CD4-positive, alpha-beta T cell treated with Interleukin-12 subunit alpha and Interleukin-12 subunit beta, for 1 hour (primary cell): Measurements from ENCODE around the gene MAGEA9B.
"Not testable (repeated sequence)": the region's sequence is repeated elsewhere in the genome, so short reads cannot be mapped to it uniquely, and the experiment has no call there.

Source experiments
- DNase-seq: peaks from one replicate; pipeline ENCODE4 v3.0.0-alpha.2; 2020

The MAGEA9B gene

DNA sequence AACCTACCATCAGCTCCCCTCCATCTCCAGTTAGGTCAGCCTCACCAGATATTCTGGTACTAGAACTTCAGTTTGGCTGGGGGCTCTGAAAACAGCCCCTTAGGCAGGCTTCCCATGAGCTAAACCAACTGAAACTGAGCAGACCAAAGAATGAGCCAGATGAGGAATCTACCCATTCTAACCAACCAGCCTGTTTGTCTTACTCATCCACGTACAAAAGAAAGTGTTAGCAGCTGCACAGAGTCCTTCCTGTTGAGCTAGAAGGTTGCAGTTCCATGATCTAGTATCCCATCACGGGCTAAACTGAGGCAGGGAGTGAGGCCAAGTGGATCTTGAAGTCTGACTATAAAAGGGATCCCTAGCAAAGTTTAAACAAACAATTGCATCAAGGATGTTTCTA, 17.5 kb downstream of the MAGEA9B start:
- no peak for DNase-seq

DNA sequence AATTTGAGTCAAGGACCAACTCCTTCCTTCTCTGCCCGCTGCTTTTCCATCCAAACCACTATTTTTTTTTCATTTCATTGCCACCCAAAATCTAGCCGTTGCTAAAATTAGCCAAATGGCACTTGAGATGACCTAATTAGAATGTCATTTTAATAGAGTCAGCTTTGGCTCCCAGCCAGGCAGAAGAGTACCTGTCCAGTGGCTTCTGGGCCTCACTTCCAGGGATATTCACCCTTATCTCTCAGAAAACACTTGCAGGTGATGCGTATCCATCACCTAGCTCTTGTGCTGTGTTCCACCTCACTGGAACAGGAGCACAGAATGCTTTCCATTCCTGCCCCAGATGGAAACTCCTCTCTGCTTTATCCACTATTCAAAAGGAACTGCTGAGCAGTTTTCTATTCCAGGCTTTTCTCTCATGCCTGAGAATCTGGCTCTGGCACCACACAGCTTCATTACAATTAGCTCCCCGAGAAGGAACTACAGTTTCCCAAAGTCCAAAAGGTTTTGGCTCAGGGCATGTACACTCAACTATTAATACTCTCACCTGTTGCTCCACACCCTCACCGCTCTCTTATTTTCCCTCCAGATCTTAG, 18.5 kb downstream of the MAGEA9B start:
- DNase-seq, result no peak

DNA sequence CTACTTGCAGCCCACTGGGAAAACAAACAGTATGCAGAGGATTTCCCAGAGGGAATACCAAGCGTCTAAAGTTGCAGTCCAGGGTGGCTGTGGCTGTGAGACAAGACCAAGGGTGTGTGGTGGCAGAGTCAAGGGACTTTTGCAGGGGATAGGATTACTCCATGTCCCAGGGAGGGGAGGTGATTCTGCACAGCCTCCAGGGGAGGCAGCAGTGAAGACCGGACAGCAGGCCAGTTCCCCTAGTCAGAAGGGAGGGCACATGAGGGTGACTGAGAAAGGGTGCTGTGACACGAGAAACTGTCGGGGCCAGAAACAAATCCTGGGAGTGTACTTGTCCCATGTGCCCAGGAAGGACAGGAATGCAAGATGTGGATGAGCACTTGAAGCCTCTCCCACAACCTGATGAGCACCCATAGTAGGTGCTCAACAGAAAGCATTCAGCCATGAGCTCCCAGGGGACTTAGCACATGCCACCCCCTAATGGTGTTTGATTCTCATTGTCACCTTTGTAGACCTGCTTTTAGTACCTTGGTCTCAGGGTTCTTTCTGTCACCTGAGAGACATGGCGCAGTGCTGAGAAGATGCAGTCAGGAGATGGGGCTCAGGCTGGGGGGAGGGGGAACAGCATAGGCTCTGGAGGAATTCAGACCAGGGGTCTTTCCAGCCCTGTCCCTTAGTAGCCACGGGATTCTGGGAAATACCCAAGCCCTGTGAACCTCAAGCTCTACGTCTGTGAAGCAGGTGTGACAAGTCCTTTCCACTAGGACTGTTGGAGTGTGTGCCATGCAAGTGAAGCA, 19.4 kb downstream of the MAGEA9B start:
- DNase-seq, result no peak

DNA sequence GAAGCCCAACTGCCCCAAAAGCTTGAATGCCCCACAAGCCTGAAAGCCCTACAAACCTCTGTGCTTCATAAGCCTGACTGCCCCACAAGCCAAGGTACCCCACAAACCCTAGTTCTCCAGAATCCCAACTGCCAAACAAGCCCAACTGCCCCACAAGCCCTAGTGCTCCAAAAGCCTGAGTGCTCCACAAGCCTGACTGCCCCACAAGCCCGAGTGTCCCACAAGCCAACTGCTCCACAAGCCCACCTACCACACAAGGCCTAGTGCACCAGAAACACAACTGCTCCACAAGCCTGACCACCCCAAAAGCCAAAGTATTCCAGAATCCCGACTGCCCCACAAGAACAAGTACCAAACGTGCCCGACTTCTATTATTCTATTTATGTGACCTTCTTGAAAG, 23.9 kb downstream of the MAGEA9B start:
- no peak for DNase-seq

DNA sequence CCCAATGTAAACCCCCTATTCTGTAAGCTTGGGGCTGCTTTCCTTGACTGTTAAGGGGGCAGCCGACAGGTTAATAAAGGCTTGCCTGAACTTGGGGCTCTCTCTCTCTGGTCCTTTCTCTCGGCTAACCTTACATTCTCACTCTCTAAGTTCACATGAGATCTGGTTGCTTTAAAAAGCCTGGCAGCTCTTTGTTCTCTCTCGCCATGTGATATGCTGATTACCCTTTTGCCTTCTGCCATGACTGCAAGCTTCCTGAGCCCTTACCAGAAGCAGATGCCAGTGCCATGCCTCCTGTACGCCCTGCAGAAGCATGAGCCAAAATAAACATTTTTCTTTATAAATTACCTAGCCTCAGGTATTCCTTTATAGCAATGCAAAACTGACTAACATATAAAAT, 32.0 kb downstream of the MAGEA9B start:
- not testable (repeated sequence) for DNase-seq

DNA sequence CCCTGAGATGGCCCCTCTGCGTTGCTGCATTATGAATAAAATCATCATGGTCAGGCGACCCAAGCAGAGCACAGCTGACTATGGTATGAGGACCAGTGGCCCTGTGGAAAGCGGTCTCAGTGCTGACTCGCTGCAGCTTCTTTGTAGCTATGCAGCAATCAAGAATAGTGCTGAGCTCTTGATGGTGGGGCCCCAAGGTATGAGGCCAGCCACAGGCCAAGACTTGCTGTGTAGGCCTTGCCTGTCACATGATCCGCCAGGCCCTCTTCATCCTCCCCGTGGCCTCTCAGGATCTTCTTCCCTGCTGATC, 35.4 kb downstream of the MAGEA9B start:
- not testable (repeated sequence) for DNase-seq

DNA sequence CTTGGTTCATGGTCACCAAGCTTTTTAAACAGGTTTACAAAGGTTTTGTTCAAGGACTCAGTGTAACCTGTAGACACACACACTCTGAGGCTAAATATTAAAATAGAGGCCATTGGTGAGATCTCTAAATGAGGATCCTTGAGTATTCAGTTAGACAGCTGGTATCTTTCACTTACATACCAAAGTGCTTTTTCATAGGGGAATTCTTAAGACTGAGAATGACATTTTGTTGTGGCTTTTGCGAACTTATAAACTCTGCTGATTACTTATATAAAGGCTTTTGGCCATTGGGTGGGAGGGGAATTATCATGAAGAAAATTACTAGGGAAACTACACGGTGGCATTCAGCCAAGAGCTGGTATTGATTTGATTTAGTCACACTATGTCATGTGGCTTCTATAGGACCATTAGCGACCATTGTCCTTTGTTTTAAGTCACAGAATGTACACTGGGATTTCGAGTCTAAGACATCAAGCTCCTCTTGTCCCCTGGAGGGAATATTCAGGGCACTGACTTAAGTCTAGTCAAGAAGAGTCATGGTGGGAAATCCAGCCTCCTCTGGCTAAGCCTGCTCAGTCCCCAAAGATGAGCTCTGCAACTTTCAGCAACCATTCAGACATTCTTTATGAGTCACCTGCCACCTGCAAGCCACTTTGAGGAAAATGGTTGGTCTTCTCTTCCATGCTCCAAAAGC, 35.9 kb downstream of the MAGEA9B start:
- not testable (repeated sequence) for DNase-seq

DNA sequence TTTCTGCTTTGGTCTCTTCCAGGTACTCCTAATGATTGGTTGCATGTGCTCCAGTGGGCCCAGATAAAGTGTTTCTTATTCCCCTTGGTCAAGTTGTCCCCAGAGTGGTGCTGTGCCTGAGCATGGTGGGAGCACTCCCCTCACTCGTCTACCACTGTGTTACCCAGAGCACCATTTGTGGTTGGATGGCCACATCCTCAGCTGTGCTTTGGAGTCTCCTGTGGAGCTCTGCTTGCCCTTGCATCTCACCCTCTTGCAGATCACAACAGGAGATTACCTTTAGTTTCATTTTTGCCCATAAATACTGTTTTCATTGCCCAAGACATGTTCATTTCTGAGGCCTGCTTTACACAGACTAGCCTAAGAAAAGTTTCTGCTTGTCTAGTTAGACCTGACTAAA, 36.8 kb downstream of the MAGEA9B start:
- not testable (repeated sequence) for DNase-seq

DNA sequence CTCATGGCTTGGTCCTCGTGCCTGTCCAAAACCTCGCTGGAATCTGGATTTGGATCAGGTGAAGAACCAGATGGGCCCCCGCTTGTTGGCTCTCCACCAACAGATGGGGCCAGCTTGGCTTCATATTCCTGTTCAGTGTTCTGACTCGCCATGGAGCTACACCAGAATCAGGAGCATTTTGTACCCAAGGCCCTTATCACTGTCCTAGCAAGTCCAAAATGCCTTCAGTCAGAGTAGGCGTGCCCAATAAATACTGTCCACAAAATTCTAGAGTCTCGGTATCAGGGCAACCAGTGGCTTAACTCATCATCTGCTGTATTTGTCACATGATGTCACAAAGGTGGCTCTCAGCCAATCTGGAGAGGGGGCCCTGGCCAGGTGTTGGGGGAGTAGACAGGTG, 37.6 kb downstream of the MAGEA9B start, which contains the start of gene HSFX3:
HSFX3 (minus strand) TSS at position 224 of the 400 bp plus-strand sequence; CDS start at position 152, 72 bp downstream.
- not testable (repeated sequence) for DNase-seq

DNA sequence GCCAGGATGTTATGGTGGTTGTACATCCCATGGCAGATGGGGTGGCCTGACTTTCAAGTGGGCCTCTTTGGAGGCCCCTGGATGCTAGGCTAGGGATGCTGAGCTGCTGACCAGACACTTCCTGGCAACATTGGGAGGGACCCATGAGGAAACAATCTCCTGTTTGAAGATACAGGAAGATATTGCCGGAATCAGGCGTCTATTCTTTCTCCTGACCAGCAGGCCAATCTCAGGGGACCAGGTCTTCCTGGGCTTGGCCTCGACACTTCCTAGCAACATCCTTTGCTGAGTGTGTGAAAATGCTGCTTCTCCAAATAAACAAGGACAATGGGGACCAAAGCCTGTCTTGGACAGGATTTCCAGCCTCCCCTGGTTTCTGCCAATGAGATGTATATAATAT, 39.5 kb downstream of the MAGEA9B start:
- DNase-seq, result not testable (repeated sequence)

DNA sequence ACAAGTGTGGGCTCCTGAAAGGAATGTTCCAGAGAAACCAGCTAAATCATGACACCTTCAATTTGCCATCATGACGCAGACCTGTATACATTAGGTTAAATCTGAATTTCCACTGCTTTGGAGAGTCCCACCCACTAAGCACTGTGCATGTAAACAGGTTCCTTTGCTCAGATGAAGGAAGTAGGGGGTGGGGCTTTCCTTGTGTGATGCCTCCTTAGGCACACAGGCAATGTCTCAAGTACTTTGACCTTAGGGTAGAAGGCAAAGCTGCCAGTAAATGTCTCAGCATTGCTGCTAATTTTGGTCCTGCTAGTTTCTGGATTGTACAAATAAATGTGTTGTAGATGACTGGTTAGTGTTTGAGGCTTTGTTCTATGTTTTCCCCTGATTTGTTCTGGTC, 40.3 kb downstream of the MAGEA9B start:
- DNase-seq, result not testable (repeated sequence)

DNA sequence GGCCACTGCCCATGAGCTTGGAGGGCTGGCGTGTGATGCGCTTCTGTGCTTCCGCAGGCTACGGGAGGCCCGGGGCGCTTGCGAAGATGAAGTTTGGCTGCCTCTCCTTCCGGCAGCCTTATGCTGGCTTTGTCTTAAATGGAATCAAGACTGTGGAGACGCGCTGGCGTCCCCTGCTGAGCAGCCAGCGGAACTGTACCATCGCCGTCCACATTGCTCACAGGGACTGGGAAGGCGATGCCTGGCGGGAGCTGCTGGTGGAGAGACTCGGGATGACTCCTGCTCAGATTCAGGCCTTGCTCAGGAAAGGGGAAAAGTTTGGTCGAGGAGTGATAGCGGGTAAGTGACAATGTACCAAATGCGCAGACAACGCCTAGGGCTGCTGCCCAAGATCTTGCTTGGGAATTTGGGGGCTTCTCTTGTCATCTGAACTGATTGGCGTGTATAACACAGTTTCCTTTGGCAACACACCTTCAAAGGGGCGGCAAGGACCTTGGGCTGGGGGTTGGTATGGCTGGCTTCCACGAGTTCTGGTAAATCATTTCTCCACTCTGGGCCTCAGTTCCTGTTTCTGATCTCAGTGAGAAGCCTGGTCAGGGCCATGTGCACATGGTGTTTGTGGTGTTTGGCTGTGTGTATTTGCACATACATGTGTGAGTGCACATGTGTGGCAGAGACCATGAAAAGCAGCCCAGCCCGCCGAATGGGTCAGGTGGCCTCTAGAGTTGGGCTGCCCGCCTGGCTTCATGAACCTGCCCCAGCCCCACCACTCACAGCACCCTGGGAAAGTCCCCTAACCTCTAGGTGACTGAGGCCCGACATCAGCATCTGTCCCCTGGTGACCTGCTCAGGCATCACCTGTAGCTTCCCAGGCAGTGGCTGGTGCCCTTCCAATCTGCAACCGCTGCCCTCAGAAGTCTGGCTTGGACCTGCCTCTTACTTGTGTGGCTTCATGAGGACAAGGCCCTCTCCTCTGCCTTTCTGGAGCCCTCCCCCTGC, 41.4 kb downstream of the MAGEA9B start:
- DNase-seq, result not testable (repeated sequence)

DNA sequence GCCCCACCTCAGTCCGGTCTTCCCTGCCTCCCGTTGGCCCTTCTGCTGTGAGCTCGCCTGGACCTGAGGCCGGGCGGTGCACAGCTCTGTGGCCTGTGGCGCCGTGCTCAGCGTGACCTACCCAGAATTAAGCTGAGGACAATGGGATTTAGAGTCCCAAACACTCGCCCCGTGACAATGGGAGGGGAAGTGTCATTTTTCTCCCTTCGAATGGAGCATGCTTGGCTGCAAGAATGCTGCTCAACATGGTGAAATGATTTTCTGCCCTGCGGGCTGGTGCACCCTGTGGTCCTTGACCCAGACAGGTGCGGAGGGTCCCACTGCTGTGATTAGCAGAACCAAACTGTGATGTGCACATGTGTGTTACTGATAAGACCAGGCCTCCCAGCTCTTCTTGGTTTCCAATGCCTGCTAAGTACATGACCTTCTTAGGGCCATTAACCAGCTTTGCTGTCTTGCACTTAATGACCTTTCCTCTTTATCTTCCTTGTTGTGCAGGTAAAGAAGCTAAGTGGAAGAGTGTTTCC, 45.7 kb downstream of the MAGEA9B start:
- no peak for DNase-seq

DNA sequence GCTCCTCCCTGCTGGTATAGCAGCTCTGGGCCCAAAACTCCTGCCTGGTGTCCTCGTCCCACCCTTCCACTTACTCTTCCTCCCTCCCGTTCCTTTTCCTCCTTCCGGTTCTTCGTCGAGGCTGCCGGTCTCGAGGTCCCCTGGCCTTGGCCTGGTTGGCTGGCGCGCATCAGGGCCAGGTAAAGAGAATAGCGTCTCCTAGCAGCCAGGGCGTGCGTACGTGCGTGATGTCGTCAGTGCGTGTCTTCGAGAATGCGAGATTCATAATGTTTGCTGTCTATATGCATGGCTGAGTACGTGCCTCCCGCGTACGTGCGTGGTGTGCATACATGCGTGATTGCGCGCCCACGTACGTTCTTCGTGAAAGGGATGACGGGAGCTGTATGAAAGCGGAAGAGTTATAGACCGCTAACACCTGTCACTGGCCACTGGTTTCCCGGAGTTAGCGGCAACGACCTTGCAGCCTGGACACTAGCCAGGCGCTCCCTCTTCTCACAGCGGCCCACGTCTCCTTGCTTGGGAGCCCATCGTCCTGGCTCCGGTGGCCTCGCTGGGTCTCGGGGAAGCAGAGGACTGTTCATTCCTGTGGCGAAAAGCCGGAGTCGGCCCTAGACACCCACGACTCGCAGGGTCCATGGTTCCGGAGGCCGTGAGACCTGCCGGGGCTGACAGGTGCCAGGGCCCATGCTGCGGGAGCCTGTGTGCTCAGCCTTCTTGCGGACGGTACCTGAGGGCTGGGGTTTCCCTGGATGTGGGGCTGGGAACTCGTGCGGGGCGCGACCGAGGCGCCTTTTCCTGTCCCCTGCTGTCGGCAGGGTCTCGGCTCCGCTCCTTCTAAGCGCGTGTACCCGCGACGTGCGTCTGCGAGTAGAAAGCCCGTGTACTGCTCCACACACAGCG, 46.4 kb downstream of the MAGEA9B start, which contains the start of gene EOLA1:
EOLA1 (plus strand) TSS at position 392 of the 900 bp plus-strand sequence. CDS start 4,619 bp downstream, outside the sequence.
- peak; percentile 90 for DNase-seq

DNA sequence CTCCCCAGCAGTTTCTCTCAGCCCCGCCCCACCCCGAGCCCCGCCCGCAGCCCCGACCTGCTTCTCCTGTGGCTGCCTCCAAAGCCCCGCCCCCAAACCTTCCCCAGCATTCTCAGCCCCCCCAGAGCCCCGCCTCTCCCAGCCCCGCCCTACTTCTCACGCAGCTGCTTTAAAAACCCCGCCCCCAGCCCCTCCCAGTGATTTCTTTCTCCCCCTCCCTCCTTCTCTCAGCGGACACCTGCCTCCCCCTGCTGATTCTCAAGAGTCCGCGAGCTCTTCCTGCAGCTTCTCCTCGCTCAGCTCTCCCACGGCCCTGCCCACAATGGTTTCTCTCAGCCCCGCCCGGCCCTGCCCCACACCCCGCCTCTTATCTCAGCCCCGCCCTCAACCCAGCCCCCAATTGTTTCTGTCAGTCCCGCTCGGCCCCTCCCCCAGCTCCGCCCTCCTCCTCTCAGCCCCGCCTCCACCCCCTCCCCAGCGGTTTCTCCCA, 47.1 kb downstream of the MAGEA9B start:
- DNase-seq, result peak; percentile 90

DNA sequence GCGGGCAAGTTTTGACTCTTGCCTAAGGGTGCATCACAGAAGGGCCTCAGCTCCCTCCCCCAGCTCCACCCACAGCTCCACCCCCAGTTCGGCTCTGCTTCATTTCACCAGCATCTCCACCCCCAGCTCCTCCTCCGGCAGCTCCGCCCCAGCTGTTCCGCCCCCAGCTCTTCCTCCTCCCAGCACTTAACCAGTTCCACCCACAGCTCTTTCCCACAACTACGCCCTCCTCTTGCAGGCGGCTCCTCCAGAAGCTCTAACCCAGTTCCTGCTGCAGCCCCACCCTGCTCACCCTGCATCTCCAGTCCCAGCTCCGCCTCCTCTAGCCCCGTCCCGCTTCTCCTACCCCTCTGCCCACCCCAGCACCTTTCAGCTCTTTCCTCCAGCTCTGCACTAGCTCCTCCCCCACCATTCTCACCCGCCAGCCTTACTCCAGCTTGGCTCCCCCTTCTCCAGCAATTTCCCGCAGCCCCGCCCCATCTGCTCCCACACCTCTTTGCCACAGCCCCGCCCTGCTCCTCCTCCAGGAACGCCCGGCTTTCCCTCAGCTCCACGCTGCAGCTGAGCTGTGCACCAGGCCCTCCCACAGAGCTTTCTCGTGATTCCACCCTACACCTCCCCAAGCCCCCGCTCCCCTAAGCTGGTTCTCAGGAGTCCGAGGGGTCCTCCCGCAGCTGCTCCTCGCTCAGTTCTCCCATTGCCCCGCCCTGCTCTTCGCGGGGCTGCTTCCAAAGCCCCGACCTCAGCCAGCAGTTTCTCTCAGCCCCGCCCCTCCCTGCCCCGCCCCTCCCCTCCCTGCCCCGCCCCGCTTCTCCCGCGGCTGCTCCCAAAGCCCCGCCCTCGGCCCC, 47.8 kb downstream of the MAGEA9B start:
- peak; percentile 93 for DNase-seq

DNA sequence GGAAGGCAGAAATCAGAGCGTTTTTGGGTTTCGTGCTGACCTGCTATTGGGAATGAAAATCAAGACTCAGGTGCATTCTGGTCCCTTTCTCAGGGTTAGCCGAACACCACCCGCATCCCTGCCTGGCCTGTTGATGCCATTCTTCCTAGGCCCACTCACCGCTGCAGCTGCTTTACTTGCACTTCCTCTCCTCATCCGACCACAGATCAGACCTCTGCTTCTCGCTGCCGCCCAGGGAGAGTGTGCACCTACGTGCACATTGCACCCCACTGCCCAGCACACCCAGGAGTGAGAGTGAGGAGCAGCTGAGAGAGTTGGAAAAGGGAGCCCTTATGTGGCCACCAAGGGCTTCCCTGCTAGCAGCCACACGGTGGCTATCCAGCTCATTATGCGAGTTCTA, 49.8 kb downstream of the MAGEA9B start:
- not testable (repeated sequence) for DNase-seq

DNA sequence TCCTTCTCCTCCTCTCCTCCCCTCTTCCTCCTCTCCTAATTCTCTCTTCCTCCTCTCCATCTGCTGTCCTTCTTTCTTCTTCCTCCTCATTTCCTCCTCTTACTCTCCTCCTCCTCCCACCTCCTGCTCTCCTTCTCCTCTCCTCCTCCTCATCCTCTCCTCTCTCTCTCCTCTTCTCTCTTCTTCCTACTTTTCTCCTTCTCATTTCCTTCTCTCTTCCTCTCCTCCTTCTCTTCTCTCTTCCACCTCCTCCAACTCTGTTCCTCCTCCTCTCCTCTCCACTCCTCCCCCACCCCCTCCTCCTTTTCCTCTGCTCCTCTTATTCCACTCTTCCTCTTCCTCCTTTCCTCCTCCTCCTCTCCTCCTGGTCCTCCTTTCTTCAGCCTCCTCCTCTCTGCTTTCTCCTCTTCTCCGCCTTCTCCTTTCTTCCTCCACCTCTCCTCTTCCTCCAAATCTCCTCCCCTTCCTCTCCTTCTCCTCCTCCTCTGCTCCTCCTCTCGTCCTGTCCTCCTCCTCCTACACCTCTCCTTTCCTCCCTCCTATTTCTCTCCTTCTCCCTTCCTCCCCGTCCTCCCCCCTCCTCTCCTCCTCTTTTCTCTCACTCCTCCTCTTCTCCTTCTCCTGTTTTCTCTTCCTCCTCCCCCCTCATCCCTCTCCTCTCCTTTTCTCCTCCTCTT, 52.2 kb downstream of the MAGEA9B start:
- not testable (repeated sequence) for DNase-seq

DNA sequence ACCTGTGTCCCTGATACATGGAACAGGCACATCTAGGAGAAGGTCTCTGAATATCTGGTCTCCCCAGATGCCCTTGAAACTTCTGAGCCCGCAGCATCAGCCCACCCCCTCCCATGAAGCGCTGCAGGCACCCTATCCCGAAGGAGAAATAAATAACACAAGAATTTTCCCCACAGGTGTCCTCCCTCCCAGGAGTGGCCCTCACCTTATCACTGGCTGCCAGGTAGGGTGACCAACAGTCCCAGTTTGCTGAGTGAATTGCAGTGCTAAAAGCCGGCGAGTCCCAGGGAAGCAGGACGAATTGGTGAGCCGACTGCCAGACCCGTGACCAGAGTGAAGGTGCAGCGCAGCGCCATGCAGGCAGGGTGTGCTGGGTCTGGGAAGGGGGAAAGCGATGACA, 53.3 kb downstream of the MAGEA9B start:
- not testable (repeated sequence) for DNase-seq
